ENCODE results near the gene RTCA.

The RTCA gene

DNA sequence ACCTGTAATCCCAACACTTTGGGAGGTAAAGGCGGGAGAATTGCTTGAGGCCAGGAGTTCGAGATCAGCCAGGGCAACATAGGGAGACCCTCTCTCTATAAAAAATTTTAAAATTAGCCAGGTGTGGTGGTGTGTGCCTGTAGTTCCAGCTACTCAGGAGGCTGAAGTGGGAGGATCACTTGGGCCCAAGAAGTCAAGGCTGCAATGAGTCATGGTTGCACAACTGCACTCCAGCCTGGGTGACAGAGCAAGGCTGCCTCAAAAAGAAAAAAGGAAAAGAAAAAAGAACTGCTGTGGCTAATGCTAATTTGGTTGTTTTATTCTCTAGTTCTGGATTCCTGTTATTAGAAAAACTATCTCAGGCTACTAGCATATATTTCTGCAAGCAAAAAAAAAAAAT, 46.1 kb upstream of the RTCA start:
- Histone ChIP-seq H3F3A (ENCODE audit: insufficient read depth, low read length) (no peaks in the 10 kb centered on the region), H3K9me3 (ENCODE audit: low read length) (no peaks in the 10 kb centered on the region), H3K4me1 (ENCODE audit: insufficient read depth, low read length, severe bottlenecking) (no peaks in the 10 kb centered on the region), H3K79me2 (ENCODE audit: insufficient read depth, low read length) (no peaks in the 10 kb centered on the region), H4K20me1 (ENCODE audit: insufficient read depth, low read length) (no peaks in the 10 kb centered on the region), H2AFZ (ENCODE audit: low read length) (no peak overlapping the region), H3K4me2 (ENCODE audit: low read length) (no peak overlapping the region), H3K27ac (ENCODE audit: low read depth, low read length, poor library complexity, severe bottlenecking) (no peak overlapping the region), H3K9ac (ENCODE audit: low read length) (no peak overlapping the region), H3K9me2 (ENCODE audit: low read depth, low read length) (no peaks in the 10 kb centered on the region), H3K27me3 (ENCODE audit: insufficient read depth, low read length) (no peaks in the 10 kb centered on the region), H3K4me3 (ENCODE audit: low read depth, low read length, poor library complexity, severe bottlenecking) (no peak overlapping the region), H3K36me3 (ENCODE audit: insufficient read depth, low read length) (peaks cover 18% of the 10 kb centered on the region)
- TF ChIP-seq EZH2 (IDR thresholded peaks at IDR 0.05; ENCODE audit: borderline replicate concordance, low read length) (no peak), CTCF (IDR thresholded peaks at IDR 0.05; ENCODE audit: low read length) (no peak)

GRCh38 chr1:100222428-100222827, 43.6 kb upstream of the RTCA start:
- Histone ChIP-seq H3K36me3 (ENCODE audit: insufficient read depth, low read length) (peaks cover 10% of the 10 kb centered on the region; the same call in 1 of the 2 replicates), H3K4me2 (ENCODE audit: low read length) (no peak overlapping the region), H3F3A (ENCODE audit: insufficient read depth, low read length) (no peaks in the 10 kb centered on the region), H3K9me3 (ENCODE audit: low read length) (no peaks in the 10 kb centered on the region), H2AFZ (ENCODE audit: low read length) (no peak overlapping the region), H3K79me2 (ENCODE audit: insufficient read depth, low read length) (no peaks in the 10 kb centered on the region), H3K27ac (ENCODE audit: low read depth, low read length, poor library complexity, severe bottlenecking) (no peak overlapping the region), H4K20me1 (ENCODE audit: insufficient read depth, low read length) (no peaks in the 10 kb centered on the region), H3K4me1 (ENCODE audit: insufficient read depth, low read length, severe bottlenecking) (no peaks in the 10 kb centered on the region), H3K9me2 (ENCODE audit: low read depth, low read length) (no peaks in the 10 kb centered on the region), H3K4me3 (ENCODE audit: low read depth, low read length, poor library complexity, severe bottlenecking) (no peak overlapping the region), H3K27me3 (ENCODE audit: insufficient read depth, low read length) (no peaks in the 10 kb centered on the region), H3K9ac (ENCODE audit: low read length) (no peak overlapping the region)
- TF ChIP-seq EZH2 (IDR thresholded peaks at IDR 0.05; ENCODE audit: borderline replicate concordance, low read length): no peak
- TF ChIP-seq CTCF (IDR thresholded peaks at IDR 0.05; ENCODE audit: low read length): no peak

DNA sequence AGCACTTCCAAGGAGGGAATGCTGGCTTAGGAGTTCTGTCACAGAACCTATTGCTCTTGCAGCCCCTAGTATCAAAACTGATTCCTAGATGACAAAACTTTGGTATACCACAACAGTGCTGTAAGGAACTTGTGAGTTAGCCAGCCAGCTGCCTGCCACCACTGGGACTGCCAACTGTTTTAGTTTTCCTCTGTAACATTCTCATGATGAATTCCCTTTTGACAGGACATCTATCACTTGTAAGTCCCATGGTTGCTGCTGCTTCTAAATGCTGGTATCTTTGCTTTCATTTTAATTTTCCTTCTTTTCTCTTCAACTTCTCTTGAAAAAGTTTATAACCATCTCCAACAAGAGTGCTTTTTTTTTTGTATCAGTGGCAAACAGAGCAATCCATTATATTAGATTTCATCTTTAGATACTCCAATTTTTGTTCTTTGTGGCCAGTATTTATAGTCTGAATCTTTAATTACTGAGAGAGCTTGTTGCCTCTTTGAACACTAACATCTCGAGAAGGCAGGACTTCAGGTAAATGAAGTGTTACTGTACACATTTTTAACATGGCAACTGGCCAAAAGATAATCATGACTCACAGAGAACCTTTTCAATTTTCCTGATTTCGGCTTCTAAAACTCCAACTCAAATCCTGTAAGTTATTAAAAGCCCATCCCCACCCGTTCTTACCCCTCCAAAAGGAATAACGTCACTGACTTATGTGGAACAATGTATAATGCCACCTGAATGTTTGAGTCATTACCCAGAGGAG, 36.2 kb upstream of the RTCA start:
- H3F3A ChIP-seq (ENCODE audit: insufficient read depth, low read length): no peaks in the 10 kb centered on the region
- H3K27ac ChIP-seq (ENCODE audit: low read depth, low read length, poor library complexity, severe bottlenecking): no peak overlapping the region
- peaks cover 65% of the 10 kb centered on the region for H3K36me3 ChIP-seq (ENCODE audit: insufficient read depth, low read length)

More for the DNA sequence above, 36.2 kb upstream of the RTCA start:
- TF ChIP-seq CTCF (IDR thresholded peaks at IDR 0.05; ENCODE audit: low read length) (no peak), EZH2 (IDR thresholded peaks at IDR 0.05; ENCODE audit: borderline replicate concordance, low read length) (no peak)
- Histone ChIP-seq H3K27me3 (ENCODE audit: insufficient read depth, low read length) (no peaks in the 10 kb centered on the region), H2AFZ (ENCODE audit: low read length) (no peak overlapping the region), H3K4me1 (ENCODE audit: insufficient read depth, low read length, severe bottlenecking) (no peaks in the 10 kb centered on the region), H3K9ac (ENCODE audit: low read length) (no peak overlapping the region), H3K4me2 (ENCODE audit: low read length) (no peak overlapping the region), H3K9me3 (ENCODE audit: low read length) (no peaks in the 10 kb centered on the region), H4K20me1 (ENCODE audit: insufficient read depth, low read length) (no peaks in the 10 kb centered on the region), H3K9me2 (ENCODE audit: low read depth, low read length) (no peaks in the 10 kb centered on the region), H3K79me2 (ENCODE audit: insufficient read depth, low read length) (no peaks in the 10 kb centered on the region), H3K4me3 (ENCODE audit: low read depth, low read length, poor library complexity, severe bottlenecking) (no peak overlapping the region)
